ENCODE data around the gene SUSD5.

DNA sequence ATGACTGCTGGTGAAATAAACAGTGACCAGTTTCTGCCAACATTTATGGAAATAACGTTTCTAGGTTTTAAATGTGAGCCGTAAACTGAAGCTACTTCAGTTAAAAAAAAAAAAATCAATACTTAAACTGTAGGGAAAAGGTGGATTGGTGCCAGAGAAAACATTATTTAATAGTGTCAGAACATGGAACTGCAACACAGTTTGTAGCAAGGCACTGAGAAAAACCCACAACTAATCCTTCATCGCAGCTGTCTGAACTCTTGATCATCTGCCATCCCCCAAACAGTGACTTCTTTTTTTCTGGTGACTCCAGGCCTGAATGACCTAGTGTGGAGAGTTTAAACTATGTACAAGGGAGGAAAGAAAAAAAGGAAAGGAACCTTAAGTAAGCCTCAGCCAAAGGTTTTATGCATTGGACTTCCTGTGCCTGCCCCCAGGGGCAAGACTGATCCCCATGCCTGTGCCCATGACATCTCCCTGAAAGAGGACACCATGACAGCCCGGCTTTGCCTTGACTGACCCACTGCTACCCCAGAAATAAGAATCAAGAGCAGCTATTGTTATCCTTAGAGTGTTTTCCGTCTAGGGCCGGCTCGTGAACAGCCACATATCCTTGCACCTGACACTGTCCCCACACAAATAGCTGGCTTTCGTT, 71.7 kb downstream of the SUSD5 start:
- TF ChIP-seq CTCF (IDR thresholded peaks at IDR 0.05), result no peak
- no peak for TF ChIP-seq POLR2A (IDR thresholded peaks at IDR 0.05; ENCODE audit: low read depth)
- TF ChIP-seq EP300 (IDR thresholded peaks at IDR 0.05), result no peak
